Stimulated activated effector memory CD8-positive, alpha-beta T cell treated with anti-CD3 and anti-CD28 coated beads, Interleukin-12 subunit alpha, Interleukin-12 subunit beta, amount 100 ng/mL, for 72 hours (primary cell): ENCODE results near the gene TICAM1.

Experiments
- ATAC-seq: fragments of 150-1000 bp; cut with Tn5 transposase; 2 replicates; pipeline ENCODE4 v1.10.0; 2021
- DNase-seq, 2 donors: peaks; one replicate each; pipeline ENCODE4 v3.0.0; 2021 to 2022; ENCODE audit warnings: low spot score in 2 of 2
- H3K27ac Mint-ChIP-seq: one replicate; pipeline ENCODE4 v1.8.0; 2022; ENCODE audit warnings: mild to moderate bottlenecking, mixed read lengths
- H3K36me3 Mint-ChIP-seq: one replicate; pipeline ENCODE4 v1.8.0; 2022; ENCODE audit warnings: mild to moderate bottlenecking, mixed read lengths
- H3K4me1 Mint-ChIP-seq: one replicate; pipeline ENCODE4 v1.8.0; 2022; ENCODE audit warnings: mixed read lengths
- H3K4me3 Mint-ChIP-seq: one replicate; pipeline ENCODE4 v1.8.0; 2022; ENCODE audit warnings: mild to moderate bottlenecking, mixed read lengths
- H3K9me3 Mint-ChIP-seq: one replicate; pipeline ENCODE4 v1.8.0; 2022; ENCODE audit warnings: mixed read lengths

TICAM1 gene

DNA sequence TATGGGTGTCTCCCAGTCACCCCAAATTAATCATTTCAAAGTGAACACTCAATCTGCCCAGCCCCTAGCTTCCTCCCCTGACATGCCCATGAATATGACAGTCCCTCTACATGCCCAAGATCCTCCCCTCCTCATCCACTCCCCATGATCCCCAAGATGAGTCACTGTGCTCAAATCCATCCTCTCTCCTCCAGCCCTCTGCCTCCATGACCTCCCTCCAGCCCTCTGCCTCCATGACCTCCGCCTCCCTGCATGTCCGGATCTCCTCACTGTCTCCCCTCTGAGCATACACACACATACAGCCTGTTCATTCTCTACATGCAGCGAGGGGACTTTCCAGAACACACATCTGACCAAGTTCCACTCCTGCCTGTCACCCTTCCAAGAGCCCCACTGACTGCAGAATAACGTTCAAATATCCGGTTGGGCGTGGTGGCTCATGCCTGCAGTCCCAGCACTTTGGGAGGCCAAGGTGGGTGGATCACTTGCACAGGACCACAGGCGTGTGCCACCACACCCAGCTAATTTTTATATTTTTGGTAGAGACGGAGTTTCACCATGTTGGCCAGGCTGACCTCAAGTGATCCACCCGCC is 58.4 kb downstream of the TICAM1 start:
- peaks cover 5% of the 10 kb centered on the region for H3K36me3 Mint-ChIP-seq
- no peak overlapping the region for H3K27ac Mint-ChIP-seq

DNA sequence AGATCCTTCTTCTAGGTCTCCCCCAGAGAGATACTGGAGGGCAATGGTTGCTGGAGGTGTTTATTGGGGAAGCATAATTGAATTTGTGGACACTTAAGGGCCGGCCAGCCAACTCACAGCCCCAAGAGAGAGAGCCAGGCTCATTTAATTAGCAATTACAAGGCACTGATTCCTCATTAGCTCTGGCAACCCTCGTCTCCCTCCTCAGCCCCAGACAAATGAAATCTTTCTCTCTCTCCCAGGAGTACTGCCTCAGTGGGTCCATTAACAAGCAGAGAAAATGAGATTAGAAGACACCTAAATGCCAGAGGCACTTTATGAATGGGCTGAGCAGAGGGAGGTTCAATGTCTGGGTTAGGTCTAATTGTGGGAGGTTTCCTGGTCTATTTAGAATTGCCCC is 58.9 kb downstream of the TICAM1 start:
- no peak for DNase-seq
- Mint-ChIP-seq H3K4me3 (no peak overlapping the region), H3K27ac (no peak overlapping the region), H3K36me3 (peaks cover 5% of the 10 kb centered on the region), H3K4me1 (no peaks in the 10 kb centered on the region), H3K9me3 (no peaks in the 10 kb centered on the region)
- no peak for ATAC-seq

More for the DNA sequence above, 58.4 kb downstream of the TICAM1 start:
- no peak for ATAC-seq
- Mint-ChIP-seq H3K9me3 (no peaks in the 10 kb centered on the region), H3K4me1 (no peaks in the 10 kb centered on the region), H3K4me3 (no peak overlapping the region)
- no peak for DNase-seq

DNA sequence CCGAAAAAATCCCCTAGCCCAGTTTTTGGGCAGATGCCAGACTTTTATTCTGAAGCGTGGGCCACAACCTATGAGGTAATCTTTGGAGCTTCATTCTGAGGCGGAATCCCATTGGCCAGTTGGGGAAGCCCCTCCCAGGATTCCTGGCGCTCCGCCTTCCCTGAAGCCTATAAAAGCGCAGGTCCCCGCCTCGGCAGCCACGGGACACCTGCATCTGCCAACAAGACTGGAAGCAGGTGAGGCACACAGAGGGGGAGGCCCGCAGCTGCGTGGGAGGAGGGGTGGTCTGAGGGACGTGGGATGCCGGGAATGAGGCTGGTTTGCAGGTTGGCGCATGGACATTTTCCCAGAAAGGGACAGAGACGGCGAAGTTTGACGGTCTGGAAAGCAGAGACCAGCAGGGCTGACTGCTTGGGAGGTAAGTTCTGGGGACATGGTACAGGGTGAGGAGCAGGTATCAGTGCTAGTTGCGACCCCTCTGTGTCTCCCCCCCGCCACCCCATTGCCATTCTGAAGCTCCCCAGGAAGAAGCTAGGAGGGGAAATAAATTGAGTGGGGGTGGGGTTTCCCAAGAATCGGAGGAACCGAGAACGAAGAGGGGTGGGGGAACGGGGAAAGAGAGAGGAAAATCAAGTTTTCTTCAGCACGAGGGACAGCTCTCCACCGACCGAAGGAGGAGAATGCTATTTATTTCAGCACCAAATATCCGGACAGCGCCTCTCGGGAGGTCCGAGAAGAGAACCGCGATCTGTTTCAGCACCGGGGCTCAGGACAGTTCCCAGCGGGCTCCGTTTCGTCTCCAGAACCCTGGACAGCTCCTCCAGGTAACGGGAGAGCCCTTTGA is 62.4 kb downstream of the TICAM1 start:
- Mint-ChIP-seq H3K36me3 (peaks cover 5% of the 10 kb centered on the region), H3K4me3 (no peak overlapping the region), H3K4me1 (no peaks in the 10 kb centered on the region), H3K27ac (no peak overlapping the region), H3K9me3 (no peaks in the 10 kb centered on the region)
- DNase-seq, result peak; percentile 75 to 90
- peak; percentile 67 for ATAC-seq
